H1 (cell line): Measurements from ENCODE around the gene FGD6.

Experiments
- CHD2 ChIP-seq: IDR thresholded peaks from 2 replicates; pipeline ENCODE4 v1.6.1; 2012; ENCODE audit warnings: low read length, improper control_type of control experiment
- EZH2 ChIP-seq: fragments of 200-600 bp; sonication (generic); IDR thresholded peaks from 2 replicates; pipeline ENCODE4 v1.7.1; 2012; ENCODE audit warnings: low read depth, mild to moderate bottlenecking, moderate library complexity, low read length, inconsistent platforms; ENCODE audit not compliant: severe bottlenecking
- FOSL1 ChIP-seq: IDR thresholded peaks from 2 replicates; pipeline ENCODE4 v1.6.1; 2011; ENCODE audit warnings: mild to moderate bottlenecking, low read depth, low read length, moderate library complexity; ENCODE audit not compliant: insufficient read depth
- GABPA ChIP-seq: IDR thresholded peaks from 2 replicates; pipeline ENCODE4 v1.6.1; 2011; ENCODE audit warnings: mild to moderate bottlenecking, low read length, moderate library complexity, borderline replicate concordance; ENCODE audit not compliant: insufficient read depth
- RAD21 ChIP-seq, 2 experiments: IDR thresholded peaks in 1 of 2; conservative IDR thresholded peaks in 1 of 2; 2 replicates each; pipeline ENCODE4 v1.6.1; 2011; ENCODE audit warnings: low read depth in 2 of 2, low read length in 2 of 2, improper control_type of control experiment in 1 of 2, inconsistent platforms in 1 of 2, mild to moderate bottlenecking in 1 of 2, moderate library complexity in 1 of 2
- SIX5 ChIP-seq: IDR thresholded peaks from 2 replicates; pipeline ENCODE4 v1.6.1; 2011; ENCODE audit warnings: mild to moderate bottlenecking, low read depth, low read length
- ZNF274 ChIP-seq: IDR thresholded peaks from 2 replicates; pipeline ENCODE4 v1.7.0; 2012; ENCODE audit warnings: low read length, borderline replicate concordance; ENCODE audit errors: extremely low read depth
- TF ChIP-seq, protein P1 (sequence below), 3 experiments: IDR thresholded peaks; 1 replicate in 2 of 3; 2 replicates in 1 of 3; pipeline versions ENCODE4 v1.5.1 to v1.6.1; 2011; ENCODE audit warnings: low read length in 3 of 3, mild to moderate bottlenecking in 3 of 3, inconsistent platforms in 2 of 3, low read depth in 1 of 3, moderate library complexity in 1 of 3; ENCODE audit not compliant: insufficient read depth in 1 of 3; ENCODE audit errors: control extremely low read depth in 1 of 3

- TF ChIP-seq RAD21 (IDR thresholded peaks at IDR 0.05 in 1 of 2, conservative IDR thresholded peaks at IDR 0.05 in 1 of 2; ENCODE audit: low read depth in 2 of 2, low read length in 2 of 2) (no peak), SIX5 (no peak), EZH2 (no peak), ZNF274 (no peak), GABPA (no peak), CHD2 (no peak), FOSL1 (no peak)
- TF ChIP-seq, protein P1, sequence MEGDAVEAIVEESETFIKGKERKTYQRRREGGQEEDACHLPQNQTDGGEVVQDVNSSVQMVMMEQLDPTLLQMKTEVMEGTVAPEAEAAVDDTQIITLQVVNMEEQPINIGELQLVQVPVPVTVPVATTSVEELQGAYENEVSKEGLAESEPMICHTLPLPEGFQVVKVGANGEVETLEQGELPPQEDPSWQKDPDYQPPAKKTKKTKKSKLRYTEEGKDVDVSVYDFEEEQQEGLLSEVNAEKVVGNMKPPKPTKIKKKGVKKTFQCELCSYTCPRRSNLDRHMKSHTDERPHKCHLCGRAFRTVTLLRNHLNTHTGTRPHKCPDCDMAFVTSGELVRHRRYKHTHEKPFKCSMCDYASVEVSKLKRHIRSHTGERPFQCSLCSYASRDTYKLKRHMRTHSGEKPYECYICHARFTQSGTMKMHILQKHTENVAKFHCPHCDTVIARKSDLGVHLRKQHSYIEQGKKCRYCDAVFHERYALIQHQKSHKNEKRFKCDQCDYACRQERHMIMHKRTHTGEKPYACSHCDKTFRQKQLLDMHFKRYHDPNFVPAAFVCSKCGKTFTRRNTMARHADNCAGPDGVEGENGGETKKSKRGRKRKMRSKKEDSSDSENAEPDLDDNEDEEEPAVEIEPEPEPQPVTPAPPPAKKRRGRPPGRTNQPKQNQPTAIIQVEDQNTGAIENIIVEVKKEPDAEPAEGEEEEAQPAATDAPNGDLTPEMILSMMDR (IDR thresholded peaks at IDR 0.05; ENCODE audit: control extremely low read depth in 1 of 3, insufficient read depth in 1 of 3, low read depth in 1 of 3, low read length in 3 of 3): no peak
Observed at GRCh38 chr12:95215949-95216348, 1.3 kb downstream of the FGD6 start.
